Endothelial cell (in vitro differentiated cells): ENCODE measurements around the gene TNFSF8. TPM values are rescaled to one million over a fixed set of nuclear protein-coding genes. Genes with fewer than 3 reads are reported as not detected.

ENCODE experiments used
- DNase-seq: peaks from one replicate; pipeline ENCODE4 v3.0.0; 2021; ENCODE audit warnings: low spot score
- H3K27ac Mint-ChIP-seq: one replicate; pipeline ENCODE4 v1.8.0; 2021; ENCODE audit warnings: mixed read lengths, inconsistent platforms; ENCODE audit not compliant: unreplicated experiment
- H3K27me3 Mint-ChIP-seq: one replicate; pipeline ENCODE4 v1.8.0; 2021; ENCODE audit warnings: mild to moderate bottlenecking, moderate library complexity, mixed read lengths, inconsistent platforms; ENCODE audit not compliant: unreplicated experiment
- H3K36me3 Mint-ChIP-seq: one replicate; pipeline ENCODE4 v1.8.0; 2021; ENCODE audit warnings: mild to moderate bottlenecking, low read depth, mixed read lengths, inconsistent platforms; ENCODE audit not compliant: unreplicated experiment
- H3K4me1 Mint-ChIP-seq: one replicate; pipeline ENCODE4 v1.8.0; 2021; ENCODE audit warnings: mild to moderate bottlenecking, mixed read lengths, inconsistent platforms; ENCODE audit not compliant: unreplicated experiment
- H3K4me3 Mint-ChIP-seq: one replicate; pipeline ENCODE4 v1.8.0; 2021; ENCODE audit warnings: mild to moderate bottlenecking, mixed read lengths, inconsistent platforms; ENCODE audit not compliant: unreplicated experiment
- H3K9me3 Mint-ChIP-seq: one replicate; pipeline ENCODE4 v1.8.0; 2021; ENCODE audit warnings: mixed read lengths, inconsistent platforms; ENCODE audit not compliant: unreplicated experiment
- CTCF ChIP-seq: fragments of 200-600 bp; sonication (generic); IDR thresholded peaks from one replicate; pipeline ENCODE4 v1.5.0; 2021; ENCODE audit warnings: antibody characterized with exemption; ENCODE audit not compliant: unreplicated experiment
- total RNA-seq: library from RNA; stranded (reverse); fragmentation: NEBNext Ultra II Directional; extraction: Animal tissue kit (Norgen Biotek cat#: 25700); gene quantifications from one replicate; pipeline ENCODE4 v1.2.1, GENCODE V29; 2021; ENCODE audit not compliant: unreplicated experiment

The TNFSF8 gene
- total RNA-seq, 1 donor from 2014 or later = not detected

- Mint-ChIP-seq H3K36me3 (no peaks in the 10 kb centered on the region), H3K27ac (no peak overlapping the region), H3K4me1 (peaks cover 14% of the 10 kb centered on the region), H3K4me3 (no peak overlapping the region), H3K9me3 (no peaks in the 10 kb centered on the region), H3K27me3 (peaks cover 4% of the 10 kb centered on the region)
- no peak for DNase-seq
- TF ChIP-seq CTCF = no peak
Observed at GRCh38 chr9:114950761-114951160, 20.4 kb upstream of the TNFSF8 start.

DNA sequence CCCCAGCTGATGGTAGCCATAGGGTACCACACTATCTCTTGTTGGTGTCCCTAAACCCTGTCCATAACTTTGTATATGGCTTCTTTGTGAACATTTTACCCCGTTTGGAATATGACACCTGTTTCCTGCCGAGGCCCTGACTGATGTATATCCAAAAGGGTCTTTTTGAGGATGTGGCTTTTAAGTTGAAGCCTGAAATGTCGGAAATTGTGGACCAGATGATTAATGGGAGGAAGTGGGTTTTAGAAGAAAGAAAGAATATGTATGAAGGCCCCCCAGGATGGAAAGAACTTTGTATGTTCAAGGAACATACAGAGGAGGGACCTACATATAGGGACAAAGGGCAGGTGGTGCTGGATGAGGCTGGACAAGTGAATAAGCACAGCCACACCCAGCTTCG lies 16.7 kb upstream of the TNFSF8 start:
- Mint-ChIP-seq H3K27ac (no peak overlapping the region), H3K4me3 (no peak overlapping the region), H3K9me3 (no peaks in the 10 kb centered on the region), H3K4me1 (peaks cover 2% of the 10 kb centered on the region), H3K36me3 (no peaks in the 10 kb centered on the region), H3K27me3 (peaks cover 4% of the 10 kb centered on the region)
- TF ChIP-seq CTCF = no peak
- DNase-seq = no peak

DNA sequence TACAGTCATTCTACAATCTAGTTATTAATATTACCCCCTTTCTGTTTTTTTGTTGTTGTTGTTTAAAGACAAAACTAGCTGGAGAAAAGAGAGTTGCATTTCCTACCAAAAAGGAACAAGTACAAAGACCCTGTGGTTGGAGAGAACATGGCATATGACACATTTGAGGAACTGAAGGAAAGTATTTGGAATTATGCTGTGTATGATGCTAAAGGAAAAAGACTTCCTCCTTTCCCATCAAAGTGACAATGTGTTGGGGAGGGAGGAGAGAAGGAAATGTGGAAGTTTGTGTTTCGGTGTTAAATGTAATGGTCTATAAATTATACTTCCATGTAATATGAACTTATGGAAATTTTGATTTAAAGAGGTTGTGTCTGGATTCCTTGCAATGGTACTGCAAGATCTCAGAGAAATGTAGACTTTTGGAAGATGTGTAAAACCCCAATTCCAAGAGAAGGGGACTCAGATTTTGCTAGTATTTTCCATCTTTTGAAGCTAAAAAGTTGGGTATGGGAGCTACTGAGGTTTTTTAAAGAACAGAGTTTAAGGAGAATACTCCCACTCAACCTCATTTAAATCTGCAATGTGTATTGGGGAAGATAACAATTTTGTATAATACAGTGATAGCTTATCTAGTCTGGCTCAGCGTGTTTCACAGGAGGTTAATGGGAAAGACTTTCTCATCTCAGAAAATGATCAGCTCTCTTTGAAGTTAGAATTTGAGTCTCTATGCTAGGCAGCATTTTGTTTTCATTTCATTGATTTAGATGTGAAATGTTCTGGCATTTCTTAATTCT lies 15.4 kb upstream of the TNFSF8 start:
- no peak for TF ChIP-seq CTCF
- Mint-ChIP-seq H3K27ac (no peak overlapping the region), H3K36me3 (no peaks in the 10 kb centered on the region), H3K27me3 (peaks cover 4% of the 10 kb centered on the region), H3K4me1 (peaks cover 2% of the 10 kb centered on the region), H3K4me3 (no peak overlapping the region), H3K9me3 (no peaks in the 10 kb centered on the region)
- DNase-seq = no peak

DNA sequence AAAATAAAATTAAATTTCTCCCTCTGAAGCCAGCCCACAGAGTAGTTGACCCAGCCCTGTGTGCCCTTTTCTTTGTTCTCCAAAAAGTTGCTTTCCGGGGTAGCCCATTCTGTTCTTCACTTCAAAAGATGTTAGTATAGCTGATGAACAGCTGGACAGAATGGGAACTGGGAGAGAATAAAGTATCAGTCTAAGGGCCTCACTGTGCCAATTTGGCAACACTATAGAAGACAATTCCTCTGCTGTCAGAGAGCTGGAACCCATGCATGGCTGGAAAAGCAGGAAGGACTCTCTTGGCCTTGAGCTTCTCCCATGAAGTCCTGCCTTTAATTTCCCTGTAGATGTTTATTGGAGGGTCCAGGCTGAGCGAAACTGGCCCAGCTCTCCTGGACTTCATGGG lies 11.0 kb upstream of the TNFSF8 start:
- Mint-ChIP-seq H3K4me3 (no peak overlapping the region), H3K27ac (no peak overlapping the region), H3K9me3 (no peaks in the 10 kb centered on the region), H3K36me3 (no peaks in the 10 kb centered on the region), H3K27me3 (no peaks in the 10 kb centered on the region), H3K4me1 (peaks cover 12% of the 10 kb centered on the region)
- no peak for DNase-seq
- no peak for TF ChIP-seq CTCF

DNA sequence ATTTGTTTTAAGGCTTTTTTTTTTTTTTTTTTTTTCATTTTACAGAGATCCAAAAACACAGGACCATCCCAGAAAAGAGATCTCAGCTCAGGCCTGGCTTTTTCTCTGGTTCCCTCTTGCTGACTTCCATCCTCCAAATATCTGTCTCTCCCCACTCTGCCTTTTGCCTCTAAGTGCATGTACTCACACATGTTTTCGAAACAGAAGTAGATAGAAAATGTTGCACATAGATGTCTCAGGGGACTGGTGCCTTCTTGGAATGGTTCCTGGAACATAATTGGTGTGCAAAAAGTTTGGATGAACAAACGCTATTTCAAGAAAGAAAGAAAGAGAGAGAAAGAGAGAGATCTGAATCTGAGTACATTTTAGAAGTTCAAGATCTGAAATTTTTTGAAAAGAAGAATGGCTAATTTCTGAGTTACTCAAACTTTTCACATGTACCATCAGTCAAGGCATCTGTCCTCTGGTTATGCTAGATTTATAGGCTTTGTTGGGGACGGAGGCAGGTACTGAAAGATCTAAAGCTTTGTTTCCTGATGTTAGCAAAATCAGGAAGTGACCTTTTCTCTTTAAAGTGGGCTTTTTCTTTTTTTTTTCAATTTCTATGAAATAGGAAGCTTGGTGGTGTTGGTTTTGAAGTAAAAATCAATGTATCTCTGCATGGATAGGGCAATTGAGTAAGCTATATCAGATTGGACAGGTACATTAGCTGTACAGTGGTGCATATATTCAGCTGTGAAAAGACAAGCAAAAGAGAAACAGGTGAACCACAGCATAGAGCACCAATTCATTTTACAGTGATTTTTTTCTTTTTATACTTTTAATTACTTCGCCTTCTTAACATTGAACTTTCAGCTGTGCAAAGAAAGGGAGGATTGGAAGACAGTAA lies 8.5 kb upstream of the TNFSF8 start:
- H3K4me1 Mint-ChIP-seq = peaks cover 13% of the 10 kb centered on the region
- H3K27me3 Mint-ChIP-seq = no peaks in the 10 kb centered on the region

More for the DNA sequence above, 8.5 kb upstream of the TNFSF8 start:
- H3K4me3 Mint-ChIP-seq = no peak overlapping the region
- H3K36me3 Mint-ChIP-seq = no peaks in the 10 kb centered on the region
- TF ChIP-seq CTCF = no peak
- H3K27ac Mint-ChIP-seq = no peak overlapping the region
- DNase-seq = no peak
- H3K9me3 Mint-ChIP-seq = no peaks in the 10 kb centered on the region
